Activated CD8-positive, alpha-beta memory T cell treated with anti-CD3 and anti-CD28 coated beads for 4 hours (primary cell): Measurements from ENCODE around the gene SPDYE1.

Experiments
- DNase-seq, 2 donors: peaks; one replicate each; pipeline ENCODE4 v3.0.0-alpha.2; 2020; ENCODE audit warnings: low read depth in 2 of 2

The SPDYE1 gene

GRCh38 chr7:44044315-44045225 lies 46.9 kb downstream of the SPDYE1 start, which contains the start of gene DBNL:
TSS of gene DBNL (plus strand) at chr7:44044702. CDS start at chr7:44044738, 36 bp downstream.
- peak; percentile 79 for DNase-seq

- DNase-seq, result no peak
Measured at GRCh38 chr7:44045226-44046014, 47.7 kb downstream of the SPDYE1 start.

DNA sequence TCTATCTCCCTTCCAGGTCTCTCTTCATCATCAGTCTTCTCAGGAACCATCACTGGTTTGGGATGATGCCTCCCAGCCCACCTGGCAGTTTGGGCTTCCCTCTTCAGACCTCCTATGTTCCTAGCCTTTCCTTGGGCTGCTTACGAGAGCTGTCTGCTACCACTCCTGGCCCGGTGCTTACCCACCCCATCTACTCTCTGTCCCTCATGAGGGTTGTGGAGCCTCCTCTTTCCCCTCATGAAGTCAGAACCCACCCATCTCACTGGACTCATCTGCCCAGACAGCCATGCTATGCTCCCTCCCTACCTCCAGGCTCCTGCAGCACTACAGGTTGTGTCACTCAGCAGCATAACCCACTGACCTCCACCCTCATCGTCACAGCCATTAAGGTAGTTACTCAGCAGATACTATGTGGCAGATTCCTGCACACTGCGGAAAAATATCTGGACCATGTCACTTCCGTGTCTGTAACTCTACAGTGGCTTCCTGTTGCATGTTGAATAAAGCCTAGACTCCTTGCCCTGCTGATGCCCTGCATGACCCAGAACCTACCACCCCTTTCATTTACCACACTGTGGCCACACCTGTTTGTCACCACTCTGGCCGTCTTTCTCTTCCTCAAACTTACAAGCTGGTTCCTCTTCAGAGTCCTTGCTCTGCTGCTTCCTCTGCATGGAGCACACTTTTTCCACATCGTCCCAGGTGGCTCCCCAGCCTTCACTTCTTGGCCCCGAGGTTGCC lies 48.8 kb downstream of the SPDYE1 start:
- no peak for DNase-seq

DNA sequence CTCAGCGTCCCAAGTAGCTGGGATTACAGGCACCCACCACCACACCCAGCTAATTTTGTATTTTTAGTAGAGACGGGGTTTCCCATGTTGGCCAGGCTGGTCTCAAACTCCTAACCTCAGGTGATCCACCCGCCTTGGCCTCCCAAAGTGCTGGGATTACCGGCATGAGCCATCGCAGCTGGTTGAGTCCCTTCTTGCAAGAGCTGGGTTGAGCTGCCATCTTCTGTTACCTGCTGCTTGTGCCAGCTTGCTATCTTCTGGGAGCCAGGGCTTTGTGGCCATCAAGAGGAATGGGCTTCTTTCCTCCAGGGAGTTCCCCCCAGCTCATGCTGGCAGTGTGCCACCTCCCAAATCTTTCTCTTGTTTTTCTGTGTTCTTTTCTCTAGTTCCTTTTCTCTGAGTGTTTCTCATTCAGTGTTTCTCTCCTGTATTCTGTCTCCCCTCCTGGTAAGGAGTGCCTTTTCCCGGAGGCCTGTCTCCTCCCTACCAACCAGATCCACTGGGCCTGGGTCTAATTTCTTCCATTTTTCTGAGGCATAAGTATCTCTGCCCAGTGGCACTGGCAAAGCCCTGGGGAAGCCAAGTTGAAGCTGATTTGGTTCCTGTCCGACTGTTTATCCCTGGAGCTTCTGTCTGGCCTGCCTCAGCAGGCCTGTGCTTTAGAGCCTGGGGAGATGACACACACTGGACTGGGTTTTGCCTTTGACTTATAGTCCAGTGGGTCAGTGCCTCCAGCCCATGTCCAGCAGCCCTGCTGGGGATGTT lies 50.5 kb downstream of the SPDYE1 start:
- no peak for DNase-seq

DNA sequence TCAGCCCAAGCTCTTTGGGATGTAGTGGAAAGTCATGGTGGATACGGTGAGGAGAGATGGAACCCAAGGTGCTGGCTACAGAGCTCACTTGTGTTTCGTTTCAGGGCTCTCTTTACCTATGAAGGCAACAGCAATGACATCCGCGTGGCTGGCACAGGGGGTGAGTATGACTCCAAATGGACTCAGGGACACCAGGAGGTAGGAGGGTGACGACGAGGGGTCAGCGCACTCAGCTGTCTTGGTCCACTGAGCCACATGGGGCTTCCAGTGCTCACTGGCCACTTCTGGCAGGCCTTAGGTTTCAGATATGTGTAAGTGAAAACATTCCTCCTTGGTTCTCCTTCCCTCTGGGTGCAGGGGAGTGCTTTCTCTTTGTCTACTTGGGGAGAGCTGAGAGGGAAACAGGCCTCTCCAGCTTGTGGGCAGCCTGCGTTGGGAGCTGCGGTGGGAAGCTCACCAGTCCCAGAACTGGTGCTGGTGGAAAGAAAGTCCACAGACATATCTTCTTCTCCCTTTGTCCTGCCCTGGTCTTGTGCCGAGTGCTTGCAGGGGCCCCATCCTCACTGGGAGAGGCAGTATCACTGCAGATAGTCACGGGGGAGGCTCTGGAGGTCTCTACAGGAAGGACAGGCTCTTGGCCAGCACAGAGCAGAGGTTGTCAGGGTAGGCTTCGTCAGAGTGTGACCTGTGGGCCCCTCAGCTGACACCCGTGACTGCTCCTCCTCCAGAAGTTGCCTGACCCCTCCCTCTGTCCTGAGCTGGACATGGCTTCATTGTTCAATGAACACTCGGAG lies 52.6 kb downstream of the SPDYE1 start:
- no peak for DNase-seq

DNA sequence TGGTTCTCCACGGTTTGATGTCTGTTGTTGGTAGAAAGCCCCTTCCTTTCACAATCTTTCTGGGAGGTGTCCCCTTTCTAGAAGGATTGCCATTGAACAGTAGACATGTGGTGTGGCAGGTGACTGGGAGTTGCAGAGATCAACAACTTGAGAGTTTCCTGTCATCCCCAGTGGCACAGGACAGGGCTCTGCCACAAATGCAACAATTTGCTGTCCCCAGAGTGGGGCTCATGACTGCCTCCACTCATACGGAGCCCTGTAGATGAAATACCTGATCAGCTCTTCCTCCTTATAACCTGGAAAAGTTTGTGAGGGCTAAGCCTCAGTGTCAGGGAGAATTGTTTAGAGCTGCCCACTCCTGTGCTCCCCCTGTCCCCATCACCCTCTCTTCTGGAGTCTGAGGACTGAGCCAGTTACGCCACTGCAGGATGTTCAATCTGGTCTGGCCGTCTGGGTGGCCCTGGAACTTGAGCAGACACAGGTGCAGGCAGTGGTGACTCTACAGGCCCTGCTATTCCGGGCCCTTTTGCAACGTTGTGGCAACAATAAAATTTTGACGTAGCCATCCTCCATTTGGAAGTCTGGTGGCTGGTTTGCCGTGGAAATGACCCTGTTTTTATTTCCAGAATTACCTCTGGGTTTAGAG lies 53.3 kb downstream of the SPDYE1 start:
- DNase-seq, result no peak

- no peak for DNase-seq
Measured at GRCh38 chr7:44051611-44052220, 54.0 kb downstream of the SPDYE1 start.

- DNase-seq, result no peak
Measured at GRCh38 chr7:44052771-44053365, 55.2 kb downstream of the SPDYE1 start.

DNA sequence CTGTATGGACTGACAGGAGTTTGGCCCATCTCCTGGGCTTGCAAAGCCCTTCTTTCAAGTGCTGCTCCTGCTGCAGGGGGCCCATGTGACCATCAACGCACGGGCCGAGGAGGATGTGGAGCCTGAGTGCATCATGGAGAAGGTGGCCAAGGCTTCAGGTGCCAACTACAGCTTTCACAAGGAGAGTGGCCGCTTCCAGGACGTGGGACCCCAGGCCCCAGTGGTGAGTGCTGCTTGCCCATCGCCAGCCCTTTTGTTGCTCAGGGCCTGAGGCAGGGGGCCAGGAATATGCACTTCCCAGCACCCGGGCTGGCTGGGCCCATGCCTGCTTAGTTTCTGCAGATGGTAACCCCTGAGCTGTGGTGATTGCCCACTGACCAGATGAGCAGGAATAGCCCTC lies 59.0 kb downstream of the SPDYE1 start:
- no peak for DNase-seq

DNA sequence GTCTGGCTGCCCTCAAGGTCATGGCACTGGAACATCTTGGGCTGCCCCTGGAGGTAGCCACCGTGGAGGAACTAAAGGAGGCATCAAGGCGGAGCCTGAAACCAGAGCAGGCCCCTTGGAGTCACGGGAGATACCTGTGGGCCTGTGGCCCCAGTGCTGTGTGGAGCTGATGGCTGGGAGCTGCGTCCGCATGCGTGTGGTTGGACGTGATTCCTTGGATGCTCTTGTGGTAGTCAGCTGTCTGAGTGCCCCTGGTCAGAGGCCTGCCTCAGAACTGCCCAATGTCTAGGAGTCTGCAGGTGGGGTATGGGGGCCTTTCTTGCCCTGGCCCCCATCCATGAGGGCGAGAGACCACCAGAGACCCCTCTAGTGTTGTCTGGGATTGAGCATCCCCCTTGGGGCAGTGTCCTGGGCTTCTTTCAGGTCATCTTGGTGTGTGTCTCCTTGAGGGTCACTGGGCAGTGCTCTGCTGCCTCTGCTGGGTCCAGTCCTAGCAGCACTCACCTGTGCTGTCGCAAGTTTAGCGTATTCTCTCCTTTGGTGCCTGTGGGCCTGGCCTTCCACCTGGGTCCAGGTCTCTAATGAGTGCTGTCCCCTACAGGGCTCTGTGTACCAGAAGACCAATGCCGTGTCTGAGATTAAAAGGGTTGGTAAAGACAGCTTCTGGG lies 59.6 kb downstream of the SPDYE1 start:
- DNase-seq, result no peak

- no peak for DNase-seq
Measured at GRCh38 chr7:44057849-44058758, 60.4 kb downstream of the SPDYE1 start.

DNA sequence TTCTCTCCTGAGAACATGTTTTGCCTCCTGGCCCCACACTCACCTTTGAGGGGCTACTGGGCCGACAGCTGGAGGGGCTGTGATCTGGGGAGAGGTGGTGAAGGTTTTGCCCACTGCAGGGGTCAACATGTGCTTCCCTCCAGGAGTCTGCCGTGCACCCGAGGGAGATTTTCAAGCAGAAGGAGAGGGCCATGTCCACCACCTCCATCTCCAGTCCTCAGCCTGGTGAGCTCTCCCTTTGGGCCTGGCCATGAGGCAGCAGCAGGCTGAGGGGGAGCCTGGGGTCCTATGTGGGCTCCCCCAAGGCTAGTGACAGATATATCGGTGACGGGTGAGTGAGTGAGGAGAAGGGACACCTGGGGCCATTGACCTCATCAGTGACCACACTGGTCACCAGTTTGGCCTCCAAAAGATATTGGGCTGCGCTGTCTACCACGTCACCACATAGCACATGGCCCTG lies 61.1 kb downstream of the SPDYE1 start:
- DNase-seq, result no peak

GRCh38 chr7:44059219-44060090 lies 61.8 kb downstream of the SPDYE1 start:
- no peak for DNase-seq
